NT2/D1 (cell line): ENCODE results near the gene TUBA4A.

Source experiments
- SUZ12 ChIP-seq: IDR thresholded peaks from 2 replicates; pipeline ENCODE4 v1.6.1; 2011; ENCODE audit not compliant: insufficient read length, insufficient read depth; ENCODE audit errors: extremely low read depth
- YY1 ChIP-seq: IDR thresholded peaks from 2 replicates; pipeline ENCODE4 v1.6.1; 2011; ENCODE audit not compliant: insufficient read length, insufficient read depth
- ZNF274 ChIP-seq: IDR thresholded peaks from 2 replicates; pipeline ENCODE4 v1.6.1; 2011; ENCODE audit warnings: mild to moderate bottlenecking, low read depth, low read length

- TF ChIP-seq SUZ12, result no peak
- no peak for TF ChIP-seq ZNF274
- no peak for TF ChIP-seq YY1
Measured at GRCh38 chr2:219245148-219245898, 8.4 kb downstream of the TUBA4A start, which contains the start of the genes GLB1L and STK16.
